Endothelial cell of umbilical vein (primary cell): Measurements from ENCODE around the gene USP25. TPM values are rescaled to one million over a fixed set of nuclear protein-coding genes. Genes with fewer than 3 reads are reported as not detected.

ENCODE experiments used
- BruUV-seq: library from RNA; stranded (reverse); fragments of 400-500 nt; replicated peaks from 2 replicates; lab custom pipeline; 2021; lab: Mats Ljungman, UMichigan
- CTCF ChIA-PET: fragments of 300-600, 350-600 bp; sonication (Branson Sonifier 250); formaldehyde crosslinking; loops from one replicate; lab custom pipeline; 2021; ENCODE audit warnings: antibody characterized with exemption, inconsistent platforms; lab: Charles Lee
- POLR2A ChIA-PET: fragments of 300-600, 350-600 bp; sonication (Branson Sonifier 250); formaldehyde crosslinking; loops from one replicate; lab custom pipeline; 2021; ENCODE audit warnings: antibody characterized with exemption, inconsistent platforms; lab: Charles Lee
- DNase-seq: peaks from one replicate; pipeline ENCODE4 v3.0.0-alpha.2; 2011; ENCODE audit warnings: low read depth, low spot score
- FAIRE-seq: peaks from 2 replicates; lab custom pipeline; 2011; peaks lifted over from hg19 to GRCh38; lab: Jason Lieb, UNC
- H2AFZ ChIP-seq: 2 replicates; pipeline ENCODE4 v1.6.0; 2012; ENCODE audit warnings: low read depth, low read length, control low read depth, inconsistent platforms
- H3K27ac ChIP-seq: 2 replicates; pipeline ENCODE4 v1.5.1; 2011; ENCODE audit warnings: low read depth, mild to moderate bottlenecking, control low read depth, low read length, moderate library complexity; ENCODE audit not compliant: insufficient read depth
- H3K27me3 ChIP-seq, 2 experiments: 2 replicates each; pipeline versions ENCODE4 v1.6.0 to v1.6.1; 2011; ENCODE audit warnings: low read length in 2 of 2, mixed read lengths in 1 of 2; ENCODE audit not compliant: control insufficient read depth in 2 of 2, insufficient read depth in 2 of 2
- H3K36me3 ChIP-seq, 2 experiments: 2 replicates in 1 of 2; 3 replicates in 1 of 2; pipeline ENCODE4 v1.5.1; 2011; ENCODE audit warnings: low read length in 2 of 2, mild to moderate bottlenecking in 1 of 2, moderate library complexity in 1 of 2; ENCODE audit not compliant: control insufficient read depth in 2 of 2, insufficient read depth in 2 of 2; ENCODE audit errors: extremely low read depth in 1 of 2
- H3K4me1 ChIP-seq: 3 replicates; pipeline ENCODE4 v1.5.1; 2011; ENCODE audit warnings: mild to moderate bottlenecking, low read length; ENCODE audit not compliant: control insufficient read depth, insufficient read depth; ENCODE audit errors: extremely low read depth
- H3K4me2 ChIP-seq: 2 replicates; pipeline ENCODE4 v1.6.1; 2011; ENCODE audit warnings: low read length, control low read depth, mixed read lengths; ENCODE audit not compliant: insufficient read depth
- H3K4me3 ChIP-seq, 3 experiments: fragments of 200-600 bp in 1 of 3; sonication (generic), shearing (Covaris generic) in 1 of 3; replicated peaks in 1 of 3; 2 replicates each; pipeline ENCODE4 v1.5.1; 2011 to 2016; ENCODE audit warnings: control low read depth in 3 of 3, low read length in 3 of 3, mild to moderate bottlenecking in 2 of 3, inconsistent platforms in 1 of 3, low read depth in 1 of 3, moderate library complexity in 1 of 3; ENCODE audit not compliant: insufficient read depth in 1 of 3
- H3K79me2 ChIP-seq: 2 replicates; pipeline ENCODE4 v1.6.0; 2012; ENCODE audit warnings: low read length, inconsistent platforms; ENCODE audit not compliant: control insufficient read depth, insufficient read depth
- H3K9ac ChIP-seq: replicated peaks from 2 replicates; pipeline ENCODE3; 2011; ENCODE audit warnings: low read length, control low read depth; ENCODE audit not compliant: insufficient read depth; ENCODE audit errors: extremely low read depth
- H3K9me1 ChIP-seq: replicated peaks from 3 replicates; pipeline ENCODE4 v1.6.0; 2011; ENCODE audit warnings: mild to moderate bottlenecking, low read length; ENCODE audit not compliant: control insufficient read depth, insufficient read depth; ENCODE audit errors: extremely low read depth
- H3K9me3 ChIP-seq: replicated peaks from 2 replicates; pipeline ENCODE4 v1.5.1; 2012; ENCODE audit warnings: low read length, inconsistent platforms; ENCODE audit not compliant: control insufficient read depth, insufficient read depth
- H4K20me1 ChIP-seq: replicated peaks from 2 replicates; pipeline ENCODE3; 2011; ENCODE audit warnings: mild to moderate bottlenecking, low read length; ENCODE audit not compliant: control insufficient read depth, insufficient read depth; ENCODE audit errors: extremely low read depth
- EZH2 ChIP-seq: IDR thresholded peaks from 2 replicates; pipeline ENCODE4 v1.6.1; 2012; ENCODE audit warnings: borderline replicate concordance, low read depth, mild to moderate bottlenecking, moderate library complexity, low read length, inconsistent platforms; ENCODE audit not compliant: severe bottlenecking
- FOS ChIP-seq: IDR thresholded peaks from 2 replicates; pipeline ENCODE4 v1.6.1; 2011; ENCODE audit warnings: mild to moderate bottlenecking, low read length, moderate library complexity, borderline replicate concordance; ENCODE audit not compliant: insufficient read depth
- GATA2 ChIP-seq: IDR thresholded peaks from 2 replicates; pipeline ENCODE4 v1.7.0; 2011; ENCODE audit warnings: low read depth, mild to moderate bottlenecking, moderate library complexity, mixed read lengths, low read length; ENCODE audit not compliant: insufficient read length, insufficient read depth
- JUN ChIP-seq: IDR thresholded peaks from 2 replicates; pipeline ENCODE4 v1.6.1; 2011; ENCODE audit warnings: borderline replicate concordance, low read depth; ENCODE audit not compliant: insufficient read length, insufficient read depth
- MAX ChIP-seq: IDR thresholded peaks from 2 replicates; pipeline ENCODE4 v1.6.1; 2011; ENCODE audit not compliant: insufficient read depth, insufficient read length
- MYC ChIP-seq: IDR thresholded peaks from one replicate; pipeline ENCODE4 v1.6.1; 2011; ENCODE audit warnings: mild to moderate bottlenecking, low read depth, low read length
- POLR2A ChIP-seq: IDR thresholded peaks from 2 replicates; pipeline ENCODE4 v1.6.1; 2012; ENCODE audit warnings: low read depth, mild to moderate bottlenecking, control low read depth, low read length
- POLR2AphosphoS5 ChIP-seq: IDR thresholded peaks from 2 replicates; pipeline ENCODE4 v1.6.1; 2012; ENCODE audit warnings: low read depth, mild to moderate bottlenecking, control low read depth, low read length, moderate library complexity; ENCODE audit not compliant: insufficient read depth
- dilution Hi-C: fragments of 300-500 bp; cut with MboI; formaldehyde crosslinking; loops from one replicate; pipeline ENCODE4 v1.15.0; 2019; ENCODE audit warnings: low sequenced_read_pairs; ENCODE audit not compliant: extremely low pct_ligation_motif_present
- intact Hi-C: fragments of 100-400 bp; cut with micrococcal nuclease; formaldehyde crosslinking; loops from one replicate; pipeline ENCODE4 v1.10.0; 2022
- polyA plus RNA-seq, 4 experiments: library from polyadenylated mRNA; depleted of rRNA in 3 of 4; stranded (reverse) in 3 of 4; unstranded in 1 of 4; fragments of >200 nt; gene quantifications; 2 replicates each; pipeline versions ENCODE4 v1.2.1 to v1.2.3, GENCODE V29; 2011 to 2012; ENCODE audit warnings: missing spikeins in 1 of 4
- total RNA-seq: library from RNA; stranded (reverse); gene quantifications from 2 replicates; pipeline ENCODE4 v1.2.3, GENCODE V29; 2021
- TF ChIP-seq, protein P1 (sequence below), 2 donors: IDR thresholded peaks; 1 replicate in 1 of 2; 2 replicates in 1 of 2; pipeline ENCODE4 v1.5.1; 2011; ENCODE audit warnings: low read length in 2 of 2, mild to moderate bottlenecking in 2 of 2, moderate library complexity in 2 of 2, control low read depth in 1 of 2, inconsistent platforms in 1 of 2, low read depth in 1 of 2; ENCODE audit not compliant: insufficient read depth in 1 of 2; ENCODE audit errors: extremely low read depth in 1 of 2

USP25 gene
- total and polyA plus RNA-seq, 2 donors (not counting 3 experiments of a cell fraction or from before 2014, with no cell fraction given), result 14.4 to 67.5 TPM

DNA sequence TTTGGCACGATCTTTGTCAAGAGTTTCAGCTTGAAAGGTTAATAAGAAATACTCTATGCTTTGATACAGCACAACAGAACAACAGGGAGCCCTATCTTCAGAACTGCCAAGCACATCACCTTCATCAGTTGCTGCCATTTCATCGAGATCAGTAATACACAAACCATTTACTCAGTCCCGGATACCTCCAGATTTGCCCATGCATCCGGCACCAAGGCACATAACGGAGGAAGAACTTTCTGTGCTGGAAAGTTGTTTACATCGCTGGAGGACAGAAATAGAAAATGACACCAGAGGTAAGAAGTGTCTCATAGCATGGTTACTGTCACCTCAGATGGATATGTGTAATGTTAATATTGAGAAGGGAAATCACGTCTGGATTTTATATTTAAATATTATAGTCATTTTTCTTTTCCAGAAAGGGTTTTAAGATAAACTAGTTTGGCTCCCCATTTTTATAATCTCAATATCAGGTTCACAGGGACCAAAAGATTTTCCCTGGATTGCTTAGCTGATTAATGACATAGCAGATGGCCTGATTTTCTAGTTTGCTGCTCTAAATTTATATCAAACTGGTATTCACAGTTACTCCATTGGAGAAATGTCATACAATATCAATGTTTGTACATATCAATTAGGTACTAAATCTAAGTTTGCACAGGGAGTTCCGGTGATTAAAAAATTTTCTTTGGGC is 97.3 kb downstream of the USP25 start:
- Histone ChIP-seq H3K4me2 (no peak overlapping the region), H3K79me2 (peaks cover 9% of the 10 kb centered on the region), H3K9me3 (no peaks in the 10 kb centered on the region), H3K27ac (no peak overlapping the region), H3K27me3 (no peaks in the 10 kb centered on the region), H3K36me3 (peaks cover 6 to 20% of the 10 kb centered on the region in 2 experiments), H2AFZ (no peak overlapping the region), H4K20me1 (no peaks in the 10 kb centered on the region), H3K4me3 (no peak overlapping the region), H3K9me1 (no peaks in the 10 kb centered on the region), H3K9ac (no peak overlapping the region), H3K4me1 (peaks cover 7% of the 10 kb centered on the region)
- intact Hi-C loops (loop anchor here (1.0 to 5.0 kb wide), 3 partner anchors 96 to 965 kb away; no protein-coding TSS in a partner anchor), dilution Hi-C loops (no loop called here)
- TF ChIP-seq MYC (no peak), POLR2A (no peak), POLR2AphosphoS5 (no peak), GATA2 (no peak), JUN (no peak), EZH2 (no peak), FOS (no peak), MAX (no peak)
- TF ChIP-seq, protein P1, sequence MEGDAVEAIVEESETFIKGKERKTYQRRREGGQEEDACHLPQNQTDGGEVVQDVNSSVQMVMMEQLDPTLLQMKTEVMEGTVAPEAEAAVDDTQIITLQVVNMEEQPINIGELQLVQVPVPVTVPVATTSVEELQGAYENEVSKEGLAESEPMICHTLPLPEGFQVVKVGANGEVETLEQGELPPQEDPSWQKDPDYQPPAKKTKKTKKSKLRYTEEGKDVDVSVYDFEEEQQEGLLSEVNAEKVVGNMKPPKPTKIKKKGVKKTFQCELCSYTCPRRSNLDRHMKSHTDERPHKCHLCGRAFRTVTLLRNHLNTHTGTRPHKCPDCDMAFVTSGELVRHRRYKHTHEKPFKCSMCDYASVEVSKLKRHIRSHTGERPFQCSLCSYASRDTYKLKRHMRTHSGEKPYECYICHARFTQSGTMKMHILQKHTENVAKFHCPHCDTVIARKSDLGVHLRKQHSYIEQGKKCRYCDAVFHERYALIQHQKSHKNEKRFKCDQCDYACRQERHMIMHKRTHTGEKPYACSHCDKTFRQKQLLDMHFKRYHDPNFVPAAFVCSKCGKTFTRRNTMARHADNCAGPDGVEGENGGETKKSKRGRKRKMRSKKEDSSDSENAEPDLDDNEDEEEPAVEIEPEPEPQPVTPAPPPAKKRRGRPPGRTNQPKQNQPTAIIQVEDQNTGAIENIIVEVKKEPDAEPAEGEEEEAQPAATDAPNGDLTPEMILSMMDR (IDR thresholded peaks at IDR 0.05; ENCODE audit: extremely low read depth in 1 of 2, insufficient read depth in 1 of 2, low read depth in 1 of 2, low read length in 2 of 2), result no peak
- DNase-seq, result no peak
- BruUV-seq, result no TSS peak
- no peak for FAIRE-seq
- ChIA-PET POLR2A (no interaction called here), CTCF (interaction anchor here (1.4 to 1.5 kb wide), 2 partner anchors 97 to 99 kb away, joined by 3 to 5 read pairs; partner anchors contain the start of gene USP25)
